ENCODE data around the gene CHST7.
A peak's percentile ranks its signal among the peaks of the same experiment; 100 is the strongest.

The CHST7 gene

DNA sequence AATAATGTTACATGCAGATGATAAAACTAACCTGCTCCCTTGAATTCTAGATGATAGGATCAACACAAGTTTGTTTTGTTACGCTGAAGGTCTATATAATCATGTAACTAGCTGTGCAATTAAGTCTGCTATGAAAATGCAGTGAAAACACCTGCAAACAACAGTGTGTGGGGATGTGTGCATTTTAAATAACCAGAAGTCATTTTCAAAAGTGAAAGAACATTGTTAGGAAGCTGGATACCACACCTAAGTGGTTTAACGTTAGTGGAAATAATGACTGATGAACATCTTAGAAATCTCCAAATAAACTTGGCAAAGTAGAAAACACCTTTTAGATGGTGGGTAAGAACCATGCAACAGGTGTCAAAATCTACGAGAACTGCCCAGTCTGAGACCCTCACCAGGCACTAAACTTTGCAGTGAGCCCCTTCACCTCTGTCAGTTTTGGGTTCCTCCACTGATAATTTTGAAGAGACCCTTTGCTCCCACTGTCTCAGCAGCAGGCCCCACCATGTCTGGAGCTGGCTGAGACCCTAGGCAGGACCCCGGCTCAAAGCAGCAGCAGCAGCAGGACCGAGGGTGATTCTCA lies 36.6 kb downstream of the CHST7 start:
- DNase-seq = no peak

GRCh38 chrX:46611658-46612362 lies 38.2 kb downstream of the CHST7 start:
- DNase-seq = peak; percentile 59

- no peak for DNase-seq
These were observed 44.3 kb downstream of the CHST7 start for GRCh38 chrX:46617906-46618305.

GRCh38 chrX:46618947-46619346 lies 45.4 kb downstream of the CHST7 start:
- no peak for DNase-seq

DNA sequence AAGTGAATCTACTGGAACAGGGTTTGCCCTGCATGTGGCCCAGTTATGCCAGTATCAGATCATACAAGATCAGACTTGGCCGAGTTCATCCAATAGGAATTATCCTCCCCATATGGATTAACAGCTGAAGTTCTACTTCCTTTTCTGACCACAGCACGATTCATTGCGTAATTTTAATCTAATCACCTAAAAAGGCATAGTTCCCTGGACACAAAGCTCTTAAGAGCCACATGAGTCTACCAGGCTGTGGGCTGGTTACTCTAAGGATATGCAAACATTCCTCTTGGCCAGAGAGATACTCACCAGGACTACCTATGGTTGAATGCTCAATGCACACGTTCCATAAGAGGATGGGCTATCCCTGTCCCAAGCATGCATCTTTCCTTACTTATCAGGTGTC lies 46.9 kb downstream of the CHST7 start:
- DNase-seq = no peak

DNA sequence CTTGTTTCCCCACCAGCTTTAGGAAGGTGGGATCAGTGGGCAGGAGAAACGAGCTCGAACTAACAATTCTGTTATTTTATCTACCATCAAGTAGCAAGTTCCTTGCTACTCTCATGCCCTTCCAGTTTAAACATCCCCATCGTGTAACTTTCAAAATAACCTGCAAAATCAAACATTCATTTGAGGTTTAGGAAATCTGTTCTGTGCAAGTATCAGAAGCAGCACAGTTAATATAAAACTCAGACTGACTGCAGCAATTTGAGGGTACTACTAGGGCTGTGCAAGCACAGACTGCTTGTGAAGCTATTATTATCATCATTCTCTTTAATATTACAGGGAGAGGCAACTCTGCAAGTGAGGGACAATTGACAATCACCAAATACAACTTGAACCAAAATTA lies 48.0 kb downstream of the CHST7 start:
- DNase-seq = no peak

GRCh38 chrX:46624090-46624786 lies 50.7 kb downstream of the CHST7 start:
- no peak for DNase-seq

GRCh38 chrX:46626566-46626965 lies 53.0 kb downstream of the CHST7 start:
- DNase-seq = peak; percentile 26

- DNase-seq = no peak
These were observed 53.5 kb downstream of the CHST7 start for GRCh38 chrX:46627062-46627461.

GRCh38 chrX:46627711-46628419 lies 54.3 kb downstream of the CHST7 start:
- DNase-seq = no peak

DNA sequence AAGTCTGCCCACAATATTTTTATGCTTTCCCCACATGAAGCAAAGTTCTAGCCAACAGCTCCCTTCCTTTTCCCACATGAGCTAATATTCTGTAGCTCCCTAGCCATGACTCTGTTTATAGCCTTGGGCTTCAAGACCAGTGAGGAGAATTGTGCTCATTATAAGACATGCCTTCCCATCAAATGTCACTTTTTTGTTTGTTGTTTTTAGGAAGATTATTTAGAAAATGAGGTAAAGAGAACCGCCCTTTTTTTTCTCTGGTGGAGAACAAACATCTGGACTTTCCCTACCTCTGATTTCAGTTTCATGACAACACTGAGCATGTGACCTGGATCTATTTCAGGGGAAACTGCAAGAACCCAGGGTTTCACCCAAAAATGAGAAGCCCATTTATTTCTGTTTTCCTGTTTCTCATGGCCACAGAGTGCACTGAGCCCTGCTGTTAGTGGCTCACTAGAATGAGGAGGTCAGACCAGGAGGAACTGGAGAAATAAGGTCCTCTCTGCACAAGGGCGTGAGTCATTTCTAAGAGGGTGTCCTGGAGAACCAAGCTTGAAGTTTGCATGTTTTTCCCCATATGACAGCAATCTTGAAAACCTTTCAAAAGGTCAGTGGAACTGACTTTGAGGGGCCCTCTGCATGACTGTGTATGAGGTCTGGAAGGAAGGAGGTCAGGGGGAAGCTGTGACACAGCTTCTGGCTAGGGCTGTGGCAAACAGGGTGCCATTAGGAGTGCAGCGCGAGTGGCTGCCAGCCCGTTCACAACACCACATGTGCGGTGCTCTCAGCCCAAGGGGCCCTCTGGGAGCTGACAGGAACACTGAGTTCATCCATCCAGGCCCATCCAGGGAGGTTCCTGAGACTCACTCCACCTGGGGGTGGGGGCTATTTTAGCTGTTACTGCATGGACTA lies 55.2 kb downstream of the CHST7 start:
- DNase-seq = peak; percentile 11

- DNase-seq = no peak
These were observed 56.6 kb downstream of the CHST7 start for GRCh38 chrX:46630141-46630540.

GRCh38 chrX:46634577-46634976 lies 61.0 kb downstream of the CHST7 start:
- no peak for DNase-seq

GRCh38 chrX:46635186-46635585 lies 61.6 kb downstream of the CHST7 start:
- no peak for DNase-seq

DNA sequence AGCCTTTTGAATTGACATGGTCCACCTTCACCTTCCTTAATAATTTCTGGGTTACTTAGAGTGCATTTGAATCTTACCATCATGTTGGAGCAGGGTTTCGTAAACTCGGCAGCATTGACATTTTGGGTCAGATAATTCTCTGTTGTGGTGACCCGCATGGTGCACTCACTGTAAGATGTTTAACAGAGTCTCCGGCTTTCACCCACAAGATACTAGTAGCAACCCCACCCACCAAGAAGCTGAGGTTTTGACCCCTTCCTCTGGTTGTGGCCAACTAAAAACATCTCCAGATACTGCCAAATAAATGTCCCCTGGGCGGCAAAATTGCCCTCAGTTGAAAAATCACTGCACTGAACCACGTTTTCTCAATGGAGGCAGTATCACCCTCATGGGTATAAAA lies 62.7 kb downstream of the CHST7 start:
- no peak for DNase-seq

- DNase-seq = no peak
These were observed 64.4 kb downstream of the CHST7 start for GRCh38 chrX:46637938-46638337.

DNA sequence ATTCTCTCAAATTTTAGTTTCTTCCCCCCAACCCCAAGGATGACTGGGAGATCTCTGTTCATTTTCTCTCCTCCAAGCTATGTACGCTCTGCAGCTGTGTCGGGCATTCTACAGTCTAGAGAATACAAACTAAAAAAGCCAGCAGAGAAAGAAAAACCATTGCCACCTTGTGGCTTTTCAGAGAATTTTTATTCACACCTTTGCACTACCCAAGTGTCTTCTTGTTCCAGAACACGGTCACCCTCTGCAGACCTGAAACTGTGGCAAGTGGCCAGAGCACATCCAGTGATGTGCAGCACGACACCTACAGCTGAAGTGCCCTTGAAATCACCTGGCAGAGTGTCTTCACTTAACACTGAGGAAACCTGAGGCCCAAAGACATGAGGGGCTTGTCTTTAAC lies 68.6 kb downstream of the CHST7 start:
- peak; percentile 16 for DNase-seq

GRCh38 chrX:46643636-46644035 lies 70.1 kb downstream of the CHST7 start:
- DNase-seq = no peak

DNA sequence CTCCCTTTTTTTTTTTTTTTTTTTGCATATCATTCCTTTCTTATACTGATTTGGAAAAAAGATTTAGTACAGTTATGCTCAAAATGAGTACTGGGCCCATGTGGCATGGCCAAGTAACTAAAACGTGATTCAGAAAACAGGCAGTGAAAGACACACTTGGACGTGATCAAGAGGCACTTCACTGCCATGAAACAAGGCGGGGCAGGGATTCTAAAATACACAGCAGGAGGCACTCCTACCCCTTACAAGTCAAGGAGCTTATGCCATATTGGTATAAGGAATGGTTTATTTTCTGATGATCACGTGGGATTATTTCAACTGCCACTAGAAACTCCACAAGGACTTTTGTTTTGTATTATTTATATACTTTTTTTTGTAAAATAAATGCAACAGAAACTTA lies 72.0 kb downstream of the CHST7 start:
- no peak for DNase-seq

- no peak for DNase-seq
These were observed 73.7 kb downstream of the CHST7 start for GRCh38 chrX:46647251-46647650.
